ENCODE results near the gene XPNPEP2.

The XPNPEP2 gene

GRCh38 chrX:129802863-129803262 is 64.1 kb downstream of the XPNPEP2 start:
- no peak overlapping the region for H3K23ac ChIP-seq (ENCODE audit: low read length)
- no peak overlapping the region for H3K4me3 ChIP-seq (ENCODE audit: low read length)
- H2BK15ac ChIP-seq (replicated peaks; ENCODE audit: low read depth), result no peak overlapping the region
- no peak overlapping the region for H3K4me2 ChIP-seq (ENCODE audit: low read length)
- H3K56ac ChIP-seq (ENCODE audit: low read length), result no peak overlapping the region
- no peak overlapping the region for H4K5ac ChIP-seq (ENCODE audit: low read length)
- no peak overlapping the region for H3K9ac ChIP-seq (ENCODE audit: low read length)
- no CpG with 5 or more reads among the region's 1 CpG for WGBS (ENCODE audit: extremely low coverage, insufficient coverage, low lambda C conversion rate)
- no peaks in the 10 kb centered on the region for H3K79me1 ChIP-seq (ENCODE audit: low read length)
- no peak overlapping the region for H2AK5ac ChIP-seq (ENCODE audit: low read length)
- DNase-seq, result no peak
- no peak overlapping the region for H4K8ac ChIP-seq (ENCODE audit: low read depth, low read length)
- H3K27ac ChIP-seq (ENCODE audit: low read depth, low read length), result no peak overlapping the region
- no peak overlapping the region for H3K18ac ChIP-seq (ENCODE audit: low read length)
- H3K4ac ChIP-seq (ENCODE audit: low read depth, low read length), result no peak overlapping the region
- H2BK120ac ChIP-seq (ENCODE audit: low read depth, low read length), result no peak overlapping the region
- H3K36me3 ChIP-seq (ENCODE audit: control insufficient read depth, insufficient read depth, low read length), result no peaks in the 10 kb centered on the region
- no peak overlapping the region for H2BK5ac ChIP-seq (ENCODE audit: low read length)
- no peaks in the 10 kb centered on the region for H3K27me3 ChIP-seq (ENCODE audit: insufficient read depth, low read length, poor library complexity)
- H3K79me2 ChIP-seq (ENCODE audit: control insufficient read depth, insufficient read depth, low read length), result no peaks in the 10 kb centered on the region
- no peaks in the 10 kb centered on the region for H3K4me1 ChIP-seq (ENCODE audit: control insufficient read depth, low read depth, low read length)

DNA sequence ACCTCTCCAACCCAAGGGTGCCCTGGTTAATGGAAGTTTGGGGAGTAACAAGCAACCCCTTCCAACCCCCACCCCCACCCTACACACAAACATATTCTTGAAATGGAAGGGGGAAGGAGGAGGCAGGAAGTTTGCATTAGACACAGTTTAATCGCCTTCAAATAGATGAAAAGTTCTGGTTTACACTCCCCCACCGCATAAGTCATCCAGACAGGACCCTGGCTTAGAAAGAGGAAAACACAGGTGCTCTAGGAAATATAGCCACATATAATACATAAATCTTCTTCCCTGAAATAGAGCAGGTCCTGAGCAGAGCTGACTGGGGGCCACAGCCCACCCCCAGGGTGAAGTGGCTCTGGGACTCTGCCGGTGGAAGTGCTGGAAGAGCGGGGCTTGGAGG is 66.0 kb downstream of the XPNPEP2 start:
- H3K4ac ChIP-seq (ENCODE audit: low read depth, low read length), result no peak overlapping the region
- H3K4me3 ChIP-seq (ENCODE audit: low read length), result no peak overlapping the region
- H3K56ac ChIP-seq (ENCODE audit: low read length), result no peak overlapping the region
- H3K79me2 ChIP-seq (ENCODE audit: control insufficient read depth, insufficient read depth, low read length), result no peaks in the 10 kb centered on the region
- WGBS (ENCODE audit: extremely low coverage, insufficient coverage, low lambda C conversion rate), result no CpG with 5 or more reads among the region's 4 CpGs
- H3K27ac ChIP-seq (ENCODE audit: low read depth, low read length), result no peak overlapping the region
- no peak overlapping the region for H2AK5ac ChIP-seq (ENCODE audit: low read length)
- H3K4me1 ChIP-seq (ENCODE audit: control insufficient read depth, low read depth, low read length), result no peaks in the 10 kb centered on the region
- no peak overlapping the region for H3K9ac ChIP-seq (ENCODE audit: low read length)
- H4K8ac ChIP-seq (ENCODE audit: low read depth, low read length), result no peak overlapping the region
- no peak for DNase-seq
- H2BK120ac ChIP-seq (ENCODE audit: low read depth, low read length), result no peak overlapping the region
- H3K79me1 ChIP-seq (ENCODE audit: low read length), result no peaks in the 10 kb centered on the region
- H3K18ac ChIP-seq (ENCODE audit: low read length), result no peak overlapping the region
- no peaks in the 10 kb centered on the region for H3K36me3 ChIP-seq (ENCODE audit: control insufficient read depth, insufficient read depth, low read length)
- H4K5ac ChIP-seq (ENCODE audit: low read length), result no peak overlapping the region
- H3K4me2 ChIP-seq (ENCODE audit: low read length), result no peak overlapping the region
- H2BK15ac ChIP-seq (replicated peaks; ENCODE audit: low read depth), result no peak overlapping the region
- H3K23ac ChIP-seq (ENCODE audit: low read length), result no peak overlapping the region
- no peak overlapping the region for H2BK5ac ChIP-seq (ENCODE audit: low read length)
- H3K27me3 ChIP-seq (ENCODE audit: insufficient read depth, low read length, poor library complexity), result no peaks in the 10 kb centered on the region

GRCh38 chrX:129808158-129808828 is 69.5 kb downstream of the XPNPEP2 start:
- Histone ChIP-seq H2BK15ac (replicated peaks; ENCODE audit: low read depth) (no peak overlapping the region), H4K5ac (ENCODE audit: low read length) (no peak overlapping the region), H3K27me3 (ENCODE audit: insufficient read depth, low read length, poor library complexity) (no peaks in the 10 kb centered on the region), H2AK5ac (ENCODE audit: low read length) (no peak overlapping the region), H3K79me1 (ENCODE audit: low read length) (no peaks in the 10 kb centered on the region), H3K4me2 (ENCODE audit: low read length) (no peak overlapping the region), H2BK120ac (ENCODE audit: low read depth, low read length) (no peak overlapping the region), H2BK5ac (ENCODE audit: low read length) (no peak overlapping the region), H3K56ac (ENCODE audit: low read length) (no peak overlapping the region), H3K4ac (ENCODE audit: low read depth, low read length) (no peak overlapping the region), H3K18ac (ENCODE audit: low read length) (no peak overlapping the region), H3K27ac (ENCODE audit: low read depth, low read length) (no peak overlapping the region), H3K23ac (ENCODE audit: low read length) (no peak overlapping the region), H3K79me2 (ENCODE audit: control insufficient read depth, insufficient read depth, low read length) (no peaks in the 10 kb centered on the region), H3K4me1 (ENCODE audit: control insufficient read depth, low read depth, low read length) (no peaks in the 10 kb centered on the region), H3K4me3 (ENCODE audit: low read length) (no peak overlapping the region), H3K9ac (ENCODE audit: low read length) (no peak overlapping the region), H3K36me3 (ENCODE audit: control insufficient read depth, insufficient read depth, low read length) (no peaks in the 10 kb centered on the region), H4K8ac (ENCODE audit: low read depth, low read length) (no peak overlapping the region)
- no CpG with 5 or more reads among the region's 2 CpGs for WGBS (ENCODE audit: extremely low coverage, insufficient coverage, low lambda C conversion rate)
- no peak for DNase-seq

- Histone ChIP-seq H3K79me2 (ENCODE audit: control insufficient read depth, insufficient read depth, low read length) (no peaks in the 10 kb centered on the region), H2BK5ac (ENCODE audit: low read length) (no peak overlapping the region), H3K27me3 (ENCODE audit: insufficient read depth, low read length, poor library complexity) (no peaks in the 10 kb centered on the region), H3K27ac (ENCODE audit: low read depth, low read length) (no peak overlapping the region), H4K5ac (ENCODE audit: low read length) (no peak overlapping the region), H2AK5ac (ENCODE audit: low read length) (no peak overlapping the region), H3K4ac (ENCODE audit: low read depth, low read length) (no peak overlapping the region), H3K18ac (ENCODE audit: low read length) (no peak overlapping the region), H3K56ac (ENCODE audit: low read length) (no peak overlapping the region), H3K23ac (ENCODE audit: low read length) (no peak overlapping the region), H3K4me3 (ENCODE audit: low read length) (no peak overlapping the region), H3K4me2 (ENCODE audit: low read length) (no peak overlapping the region), H2BK15ac (replicated peaks; ENCODE audit: low read depth) (no peak overlapping the region), H3K79me1 (ENCODE audit: low read length) (no peaks in the 10 kb centered on the region), H4K8ac (ENCODE audit: low read depth, low read length) (no peak overlapping the region), H3K4me1 (ENCODE audit: control insufficient read depth, low read depth, low read length) (no peaks in the 10 kb centered on the region), H3K36me3 (ENCODE audit: control insufficient read depth, insufficient read depth, low read length) (no peaks in the 10 kb centered on the region), H3K9ac (ENCODE audit: low read length) (no peak overlapping the region), H2BK120ac (ENCODE audit: low read depth, low read length) (no peak overlapping the region)
- DNase-seq, result no peak
- no CpG with 5 or more reads among the region's 7 CpGs for WGBS (ENCODE audit: extremely low coverage, insufficient coverage, low lambda C conversion rate)
Measured at GRCh38 chrX:129808829-129809796, 70.3 kb downstream of the XPNPEP2 start.

DNA sequence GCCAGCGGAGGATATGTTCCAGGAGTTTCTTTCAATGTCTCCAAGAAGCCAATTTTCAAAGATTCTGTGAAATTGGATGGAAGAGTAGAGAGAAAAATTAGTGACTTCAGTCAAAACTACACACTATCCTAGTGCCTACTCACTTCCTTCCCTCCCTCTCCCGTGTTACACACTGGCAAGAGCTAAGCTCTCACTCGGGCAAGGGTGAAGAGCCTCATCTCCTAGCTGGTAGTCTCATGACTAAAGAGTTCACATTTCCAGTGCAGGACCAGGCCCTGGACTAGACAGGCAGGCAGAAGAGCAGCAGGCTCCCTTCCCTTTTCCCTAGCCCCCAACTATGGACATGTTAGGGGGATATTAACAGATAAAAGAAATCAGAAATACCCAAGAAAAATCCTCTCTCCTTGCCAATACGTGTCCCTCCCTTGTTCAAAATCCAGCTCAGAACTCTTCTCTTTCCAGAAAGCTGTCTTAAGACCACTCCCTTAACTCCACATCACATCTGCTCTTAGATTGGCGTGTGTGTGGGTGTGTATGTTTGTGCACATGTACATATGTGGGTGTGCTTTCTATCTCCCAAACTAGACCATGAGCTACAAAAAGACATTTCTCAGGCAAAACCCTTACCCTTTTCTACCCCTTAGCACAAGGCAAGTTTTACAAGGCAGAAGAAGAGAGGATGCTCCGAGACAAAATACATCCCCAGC is 75.0 kb downstream of the XPNPEP2 start:
- H3K4me3 ChIP-seq (ENCODE audit: low read length), result no peak overlapping the region
- no peak overlapping the region for H2BK120ac ChIP-seq (ENCODE audit: low read depth, low read length)
- H3K9ac ChIP-seq (ENCODE audit: low read length), result no peak overlapping the region
- H3K4ac ChIP-seq (ENCODE audit: low read depth, low read length), result no peak overlapping the region
- no peaks in the 10 kb centered on the region for H3K79me2 ChIP-seq (ENCODE audit: control insufficient read depth, insufficient read depth, low read length)
- no CpG with 5 or more reads among the region's 6 CpGs for WGBS (ENCODE audit: extremely low coverage, insufficient coverage, low lambda C conversion rate)
- no peak overlapping the region for H4K8ac ChIP-seq (ENCODE audit: low read depth, low read length)
- H3K27me3 ChIP-seq (ENCODE audit: insufficient read depth, low read length, poor library complexity), result no peaks in the 10 kb centered on the region
- H3K23ac ChIP-seq (ENCODE audit: low read length), result no peak overlapping the region
- no peak overlapping the region for H2BK5ac ChIP-seq (ENCODE audit: low read length)
- no peaks in the 10 kb centered on the region for H3K79me1 ChIP-seq (ENCODE audit: low read length)
- H3K36me3 ChIP-seq (ENCODE audit: control insufficient read depth, insufficient read depth, low read length), result no peaks in the 10 kb centered on the region
- H2BK15ac ChIP-seq (replicated peaks; ENCODE audit: low read depth), result no peak overlapping the region
- no peaks in the 10 kb centered on the region for H3K4me1 ChIP-seq (ENCODE audit: control insufficient read depth, low read depth, low read length)
- no peak overlapping the region for H3K4me2 ChIP-seq (ENCODE audit: low read length)
- no peak for DNase-seq
- H3K27ac ChIP-seq (ENCODE audit: low read depth, low read length), result no peak overlapping the region
- no peak overlapping the region for H3K56ac ChIP-seq (ENCODE audit: low read length)
- no peak overlapping the region for H2AK5ac ChIP-seq (ENCODE audit: low read length)
- H3K18ac ChIP-seq (ENCODE audit: low read length), result no peak overlapping the region
- H4K5ac ChIP-seq (ENCODE audit: low read length), result no peak overlapping the region
